GM13977 (cell line): ENCODE data around the gene DYRK1A.

ENCODE experiments used
- DNase-seq: peaks from one replicate; pipeline ENCODE4 v3.0.0; 2012; ENCODE audit warnings: low spot score
- in situ Hi-C: fragments of 300-500 bp; cut with MboI; formaldehyde crosslinking; loops from one replicate; pipeline ENCODE4 v1.12.0; 2022; ENCODE audit warnings: low sequenced_read_pairs, low pct_unique_long_range_greater_than_20kb, mixed read lengths, inconsistent platforms; ENCODE audit not compliant: unreplicated experiment
- TF ChIP-seq, protein P1 (sequence below): IDR thresholded peaks from 2 replicates; pipeline ENCODE4 v1.5.1; 2012; ENCODE audit warnings: mild to moderate bottlenecking, control low read depth; ENCODE audit not compliant: insufficient read depth; ENCODE audit errors: extremely low read depth, missing control alignments

The DYRK1A gene

DNA sequence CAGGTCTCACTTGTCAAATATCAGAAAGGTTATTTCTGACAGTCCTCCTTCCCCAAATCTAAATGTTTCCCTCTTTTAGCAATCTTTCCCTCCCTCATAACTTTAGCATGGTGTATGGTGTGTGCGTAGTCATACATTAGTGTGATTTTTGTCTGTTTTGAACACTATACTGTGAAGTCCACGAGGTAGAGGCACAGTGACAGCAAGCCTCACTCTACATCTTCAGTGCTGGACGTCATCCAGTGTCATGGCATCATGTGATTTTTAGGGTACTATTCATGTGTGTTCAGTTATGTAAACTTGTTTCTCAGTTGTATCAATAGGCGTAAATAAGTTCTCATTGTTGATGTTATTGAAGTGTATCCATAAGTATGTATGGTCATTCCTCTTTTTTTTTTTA lies 39.1 kb downstream of the DYRK1A start:
- TF ChIP-seq, protein P1, sequence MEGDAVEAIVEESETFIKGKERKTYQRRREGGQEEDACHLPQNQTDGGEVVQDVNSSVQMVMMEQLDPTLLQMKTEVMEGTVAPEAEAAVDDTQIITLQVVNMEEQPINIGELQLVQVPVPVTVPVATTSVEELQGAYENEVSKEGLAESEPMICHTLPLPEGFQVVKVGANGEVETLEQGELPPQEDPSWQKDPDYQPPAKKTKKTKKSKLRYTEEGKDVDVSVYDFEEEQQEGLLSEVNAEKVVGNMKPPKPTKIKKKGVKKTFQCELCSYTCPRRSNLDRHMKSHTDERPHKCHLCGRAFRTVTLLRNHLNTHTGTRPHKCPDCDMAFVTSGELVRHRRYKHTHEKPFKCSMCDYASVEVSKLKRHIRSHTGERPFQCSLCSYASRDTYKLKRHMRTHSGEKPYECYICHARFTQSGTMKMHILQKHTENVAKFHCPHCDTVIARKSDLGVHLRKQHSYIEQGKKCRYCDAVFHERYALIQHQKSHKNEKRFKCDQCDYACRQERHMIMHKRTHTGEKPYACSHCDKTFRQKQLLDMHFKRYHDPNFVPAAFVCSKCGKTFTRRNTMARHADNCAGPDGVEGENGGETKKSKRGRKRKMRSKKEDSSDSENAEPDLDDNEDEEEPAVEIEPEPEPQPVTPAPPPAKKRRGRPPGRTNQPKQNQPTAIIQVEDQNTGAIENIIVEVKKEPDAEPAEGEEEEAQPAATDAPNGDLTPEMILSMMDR = no peak
- no peak for DNase-seq
- in situ Hi-C loops = no loop called here

DNA sequence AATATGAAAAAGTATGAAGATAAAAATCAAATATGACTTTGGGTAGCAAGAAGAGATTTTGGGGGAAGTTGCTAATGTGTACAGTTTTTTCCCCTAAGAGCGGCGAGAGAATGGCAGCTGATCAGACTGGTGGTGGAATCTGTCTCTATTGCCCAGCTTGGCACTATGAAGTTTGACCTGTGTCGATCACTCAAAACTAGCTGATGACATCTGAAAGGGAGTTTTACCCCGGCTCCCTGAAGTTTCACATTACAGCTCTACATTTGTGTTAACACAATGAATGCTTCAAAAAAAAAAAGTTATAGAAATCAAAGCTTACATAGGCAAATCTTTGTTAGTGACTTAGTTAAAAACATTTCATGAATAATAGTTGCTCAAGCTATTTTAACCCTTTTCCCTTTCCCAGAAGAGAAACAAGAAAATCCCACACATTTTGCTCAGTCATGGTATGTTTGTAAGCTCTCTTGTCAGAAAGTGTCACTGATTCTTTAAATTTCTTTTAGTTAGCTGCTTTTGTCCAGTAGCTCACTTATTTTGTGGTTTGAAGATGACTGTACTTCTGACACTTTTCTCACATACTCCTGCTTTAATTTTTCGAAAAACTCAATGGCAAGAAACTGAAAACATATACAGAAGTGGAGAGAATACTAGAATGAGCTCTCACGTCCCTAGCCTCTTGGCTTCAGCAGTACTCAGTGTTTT lies 41.3 kb downstream of the DYRK1A start:
- peak; percentile 11 for DNase-seq
- in situ Hi-C loops = no loop called here
- TF ChIP-seq, protein P1 = no peak

- TF ChIP-seq, protein P1 = no peak
- no peak for DNase-seq
- in situ Hi-C loops = no loop called here
Measured at GRCh38 chr21:37408464-37409193, 42.1 kb downstream of the DYRK1A start.

DNA sequence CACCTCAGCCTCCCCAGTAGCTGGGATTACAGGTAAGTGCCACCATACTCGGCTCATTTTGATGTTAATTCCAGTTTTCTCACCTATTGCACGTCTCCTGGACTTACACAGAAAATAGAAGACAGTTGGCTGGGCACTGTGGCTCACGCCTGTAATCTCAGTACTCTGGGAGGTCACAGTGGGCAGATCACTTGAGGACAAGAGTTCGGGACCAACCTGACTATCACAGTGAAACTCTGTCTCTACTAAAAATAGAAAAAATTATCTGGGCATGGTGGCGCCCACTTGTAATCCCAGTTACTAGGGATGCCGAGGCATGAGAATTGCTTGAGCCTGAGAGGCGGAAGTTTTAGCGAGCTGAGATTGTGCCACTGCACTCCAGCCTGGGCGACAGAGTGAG lies 44.1 kb downstream of the DYRK1A start:
- in situ Hi-C loops = no loop called here
- TF ChIP-seq, protein P1 = no peak
- DNase-seq = no peak

GRCh38 chr21:37412603-37413360 lies 46.2 kb downstream of the DYRK1A start:
- in situ Hi-C loops = no loop called here
- no peak for DNase-seq
- TF ChIP-seq, protein P1 = no peak

- TF ChIP-seq, protein P1 = no peak
- in situ Hi-C loops = no loop called here
- no peak for DNase-seq
Measured at GRCh38 chr21:37413553-37414291, 47.1 kb downstream of the DYRK1A start.
